HL-60/S4 treated with phorbol 12-myristate 13-acetate at 8.2 ng/mL for 4 days and 3 days (cell line): ENCODE data around the gene CACNB4.
"Not testable (repeated sequence)": the region's sequence is repeated elsewhere in the genome, so short reads cannot be mapped to it uniquely, and the experiment has no call there.

ENCODE experiments used
- in situ Hi-C: fragments of 300-500 bp; cut with MboI; formaldehyde crosslinking; loops from 2 replicates; pipeline ENCODE4 v1.15.0; 2022; ENCODE audit warnings: low sequenced_read_pairs

Gene CACNB4

DNA sequence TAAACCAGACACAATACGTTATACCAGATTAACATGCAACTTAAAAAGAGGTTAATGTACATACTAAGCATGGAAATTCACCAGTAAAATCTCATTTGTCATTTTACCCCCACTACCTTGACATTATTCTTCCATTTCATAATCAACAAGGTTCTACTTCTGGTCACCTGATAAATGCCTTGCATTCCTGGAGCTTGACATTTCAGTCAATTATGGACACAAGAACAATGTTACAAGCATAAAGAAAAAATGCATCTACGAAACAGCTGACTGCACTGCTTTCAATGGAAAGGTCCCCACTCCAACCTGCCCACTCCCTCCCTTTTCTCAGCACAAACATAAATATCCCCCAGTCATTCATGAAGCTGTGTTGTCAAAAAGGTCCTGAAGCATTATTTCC lies 302.1 kb downstream of the CACNB4 start:
- in situ Hi-C loops = no loop called here

DNA sequence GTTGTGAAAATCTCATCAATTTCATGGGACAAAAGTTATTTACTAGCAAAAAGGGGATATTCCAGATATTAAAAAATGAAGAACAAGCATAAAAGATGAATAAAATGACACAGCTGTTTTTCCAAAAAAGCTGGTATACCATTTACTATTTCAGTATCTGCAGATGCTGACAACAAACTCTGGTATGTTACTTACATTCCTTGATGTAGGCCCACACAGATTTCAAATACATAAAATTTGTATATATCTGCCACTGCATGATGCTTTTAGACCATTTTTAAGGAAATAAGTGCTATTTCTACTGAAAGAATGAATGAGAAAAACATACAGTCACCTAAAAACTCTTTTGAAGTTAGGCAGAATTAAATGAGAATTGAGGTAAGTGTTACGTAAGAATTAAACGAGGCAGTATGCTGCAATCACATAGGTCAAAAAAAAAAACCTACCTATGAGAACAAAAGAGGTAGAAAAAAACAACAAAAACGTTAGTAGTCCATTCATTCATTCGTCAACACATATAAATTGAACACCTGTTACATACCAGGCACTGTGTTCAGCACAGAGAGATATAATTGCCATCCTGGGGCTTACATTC lies 303.1 kb downstream of the CACNB4 start:
- in situ Hi-C loops = no loop called here

- in situ Hi-C loops = not testable (repeated sequence)
These were observed 304.4 kb downstream of the CACNB4 start for GRCh38 chr2:151794422-151794821.

- in situ Hi-C loops = no loop called here
These were observed 305.7 kb downstream of the CACNB4 start for GRCh38 chr2:151793123-151793522.

GRCh38 chr2:151792589-151792988 lies 306.3 kb downstream of the CACNB4 start:
- in situ Hi-C loops = no loop called here

DNA sequence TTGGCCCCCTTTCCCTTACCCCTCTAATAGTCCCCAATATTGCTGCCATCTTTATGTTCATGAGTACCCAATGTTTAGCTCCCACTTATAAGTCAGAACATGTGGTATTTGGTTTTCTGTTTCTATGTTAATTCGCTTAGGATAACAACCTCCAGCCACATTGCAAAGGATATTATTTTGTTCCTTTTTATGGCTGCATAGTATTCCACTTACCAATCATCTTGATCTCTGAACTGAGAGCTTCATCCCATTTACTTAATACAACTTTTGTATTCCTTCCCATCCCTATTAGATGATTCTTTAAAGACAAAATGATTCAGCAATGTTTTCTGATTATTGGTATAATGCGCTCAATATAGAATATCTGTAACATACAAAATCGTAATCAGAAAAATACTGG lies 307.3 kb downstream of the CACNB4 start:
- in situ Hi-C loops = no loop called here

DNA sequence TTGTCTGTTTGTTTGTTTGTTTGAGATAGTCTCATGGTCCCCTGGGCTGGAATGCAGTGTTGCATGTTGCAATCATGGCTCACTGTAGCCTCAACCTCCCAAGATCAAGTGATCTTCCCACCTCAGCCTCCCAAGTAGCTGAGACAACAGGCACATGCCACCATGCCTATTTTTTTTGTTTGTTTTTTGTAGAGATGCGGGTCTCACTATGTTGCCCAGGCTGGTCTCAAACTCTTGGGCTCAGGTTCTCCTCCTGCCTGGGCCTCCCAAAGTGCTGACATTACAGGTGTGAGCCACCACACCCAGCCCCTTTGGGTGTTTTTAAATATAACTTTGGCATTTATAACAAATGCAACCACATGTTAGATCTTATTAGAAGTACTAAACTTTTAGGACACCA lies 308.2 kb downstream of the CACNB4 start:
- in situ Hi-C loops = no loop called here

DNA sequence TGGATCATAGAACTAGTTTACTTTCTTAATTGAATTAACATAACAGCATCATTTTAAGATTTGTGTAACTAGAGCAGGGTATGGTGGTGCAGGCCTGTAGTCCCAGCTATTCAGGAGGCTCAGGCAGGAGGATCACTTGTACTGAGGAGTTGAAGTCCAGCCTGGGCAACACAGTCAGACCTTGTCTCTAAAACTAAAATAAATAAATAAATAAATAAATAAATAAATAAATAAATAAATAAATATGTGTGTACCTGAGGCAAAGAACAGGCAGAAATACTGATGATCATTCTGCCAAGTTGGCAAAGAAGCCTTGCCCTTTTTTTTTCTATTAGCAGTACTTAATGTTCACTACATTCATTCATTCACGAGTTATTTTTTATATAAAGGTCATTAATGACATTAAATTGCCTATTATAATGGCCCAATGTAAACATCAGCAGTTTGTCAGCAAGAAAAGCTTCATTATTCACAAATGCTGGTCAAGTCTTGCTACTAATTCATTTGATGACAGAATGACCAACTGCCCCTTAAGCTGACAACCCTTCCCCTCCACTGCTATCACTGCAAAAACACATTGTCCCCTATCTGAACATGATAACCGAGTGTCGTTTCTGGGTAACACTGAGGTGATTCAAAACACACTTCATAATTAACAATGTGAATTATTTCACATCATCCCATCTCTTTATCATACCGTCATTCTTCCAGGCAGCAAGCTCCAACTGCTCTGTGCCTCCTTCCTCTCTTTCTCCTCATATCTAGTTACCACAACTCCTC lies 309.6 kb downstream of the CACNB4 start:
- in situ Hi-C loops = no loop called here

- in situ Hi-C loops = no loop called here
These were observed 312.4 kb downstream of the CACNB4 start for GRCh38 chr2:151786483-151786882.

- in situ Hi-C loops = no loop called here
These were observed 312.8 kb downstream of the CACNB4 start for GRCh38 chr2:151786077-151786476.

DNA sequence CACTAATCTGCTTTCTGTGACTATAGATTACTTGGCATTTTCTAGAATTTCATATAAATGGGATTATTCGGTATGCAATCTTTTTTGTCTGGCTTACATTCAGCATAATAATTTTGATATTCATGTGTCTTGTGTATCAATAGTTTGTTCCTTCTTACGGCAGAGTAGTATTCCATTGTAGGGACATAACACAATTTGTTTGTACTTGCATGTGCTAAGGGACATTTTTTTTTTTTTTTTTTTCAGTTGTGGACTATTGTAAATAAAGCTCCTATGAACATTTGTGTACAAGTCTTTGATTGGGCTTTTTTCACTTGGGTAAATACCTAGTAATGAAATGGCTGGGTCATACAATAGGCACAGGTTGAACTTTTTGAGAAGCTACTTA lies 315.7 kb downstream of the CACNB4 start:
- in situ Hi-C loops = no loop called here
